HepG2 (cell line): Measurements from ENCODE around the gene CORO7. TPM values are rescaled to one million over a fixed set of nuclear protein-coding genes. Genes with fewer than 3 reads are reported as not detected.

ENCODE experiments used
- ATAC-seq: fragments of 200-7000 bp; cut with Tn5 transposase; 3 replicates; pipeline ENCODE4 v1.9.1; 2020; ENCODE audit warnings: mild to moderate bottlenecking, moderate library complexity
- BruUV-seq: library from RNA; stranded (reverse); fragments of 400-500 nt; replicated peaks from 2 replicates; lab custom pipeline; 2021; lab: Mats Ljungman, UMichigan
- CTCF ChIA-PET: fragments of 300-600 bp; formaldehyde crosslinking; extraction: SDS; loops from one replicate; lab custom pipeline; 2021; ENCODE audit warnings: low total read pairs, inconsistent platforms, low intra/inter-chr PET ratio; lab: Yijun Ruan, JAX
- POLR2A ChIA-PET: fragments of 350-600 bp; sonication (Branson Sonifier 250); formaldehyde crosslinking; loops from one replicate; lab custom pipeline; 2020; ENCODE audit warnings: antibody characterized with exemption, inconsistent platforms; lab: Yijun Ruan, JAX
- DNase-seq: peaks from one replicate; pipeline ENCODE4 v3.0.0-alpha.2; 2015; ENCODE audit warnings: low spot score
- FAIRE-seq: peaks from 3 replicates; lab custom pipeline; 2011; peaks lifted over from hg19 to GRCh38; lab: Jason Lieb, UNC
- H2AFZ ChIP-seq: one replicate; pipeline ENCODE4 v1.6.1; 2011; ENCODE audit warnings: low read length, inconsistent platforms
- H3K27ac ChIP-seq: fragments of 300-600 bp; 3 replicates; pipeline ENCODE4 v1.8.0; 2011; ENCODE audit warnings: mixed run types, mild to moderate bottlenecking, mixed read lengths, low read length, inconsistent platforms; ENCODE audit not compliant: insufficient read depth; ENCODE audit errors: extremely low read length
- H3K27me3 ChIP-seq, 2 experiments: fragments of 200-600 bp in 1 of 2; 2 replicates in 1 of 2; 3 replicates in 1 of 2; pipeline versions ENCODE4 v1.6.0 to v1.8.0; 2011; ENCODE audit warnings: low read length in 2 of 2, mild to moderate bottlenecking in 2 of 2, moderate library complexity in 2 of 2, inconsistent platforms in 1 of 2; ENCODE audit not compliant: insufficient read depth in 2 of 2, control insufficient read depth in 1 of 2
- H3K36me3 ChIP-seq, 2 experiments: fragments of 200-600 bp in 1 of 2; replicated peaks in 1 of 2; 2 replicates in 1 of 2; 3 replicates in 1 of 2; pipeline versions ENCODE4 v1.5.1 to v1.8.0; 2011; ENCODE audit warnings: low read length in 2 of 2, inconsistent platforms in 1 of 2; ENCODE audit not compliant: insufficient read depth in 2 of 2, control insufficient read depth in 1 of 2
- H3K4me1 ChIP-seq: 2 replicates; pipeline ENCODE4 v1.5.1; 2012; ENCODE audit warnings: low read length, inconsistent platforms; ENCODE audit not compliant: insufficient read depth
- H3K4me2 ChIP-seq: 2 replicates; pipeline ENCODE4 v1.6.0; 2011; ENCODE audit warnings: low read depth, low read length, inconsistent platforms
- H3K4me3 ChIP-seq, 3 experiments: fragments of 200-600 bp in 1 of 3; sonication (generic), shearing (Covaris generic) in 1 of 3; replicated peaks in 1 of 3; 2 replicates each; pipeline ENCODE4 v1.5.1; 2011 to 2016; ENCODE audit warnings: low read length in 3 of 3, inconsistent platforms in 2 of 3, low read depth in 2 of 3, mild to moderate bottlenecking in 2 of 3, control low read depth in 1 of 3, mixed read lengths in 1 of 3; ENCODE audit not compliant: insufficient read depth in 1 of 3
- H3K79me2 ChIP-seq: one replicate; pipeline ENCODE4 v1.6.1; 2011; ENCODE audit warnings: low read length, inconsistent platforms; ENCODE audit not compliant: insufficient read depth
- H3K9ac ChIP-seq: 2 replicates; pipeline ENCODE4 v1.6.0; 2011; ENCODE audit warnings: mild to moderate bottlenecking, low read depth, low read length, inconsistent platforms; ENCODE audit not compliant: insufficient read depth
- H3K9me3 ChIP-seq: 2 replicates; pipeline ENCODE4 v1.5.1; 2012; ENCODE audit warnings: mild to moderate bottlenecking, low read length
- H4K20me1 ChIP-seq: 2 replicates; pipeline ENCODE4 v1.6.0; 2011; ENCODE audit warnings: inconsistent platforms, mild to moderate bottlenecking, low read length, moderate library complexity; ENCODE audit not compliant: insufficient read depth
- AGO2 ChIP-seq: fragments of 200-400 bp; formaldehyde crosslinking; optimal IDR thresholded peaks from 2 replicates; pipeline ENCODE3; 2017; ENCODE audit warnings: mild to moderate bottlenecking, low read depth, low read length, moderate library complexity
- ELF1 ChIP-seq: sonication (generic); formaldehyde crosslinking; IDR thresholded peaks from 2 replicates; pipeline ENCODE4 v1.4.0; 2020; ENCODE audit warnings: missing genetic modification reagents
- KLF15 ChIP-seq: sonication (generic); formaldehyde crosslinking; IDR thresholded peaks from 2 replicates; pipeline ENCODE4 v1.8.1; 2023; ENCODE audit warnings: borderline replicate concordance, mild to moderate bottlenecking, inconsistent platforms, missing genetic modification reagents, mixed read lengths
- POLR2A ChIP-seq, 2 experiments: IDR thresholded peaks; 2 replicates each; pipeline ENCODE4 v1.6.1; 2011; ENCODE audit warnings: low read depth in 2 of 2, low read length in 2 of 2, mild to moderate bottlenecking in 1 of 2, moderate library complexity in 1 of 2; ENCODE audit not compliant: insufficient read depth in 1 of 2
- RBFOX2 ChIP-seq: fragments of 200-400 bp; formaldehyde crosslinking; IDR thresholded peaks from 2 replicates; pipeline ENCODE4 v1.6.1; 2017; ENCODE audit warnings: low read depth, mild to moderate bottlenecking, low read length
- ZBTB7B ChIP-seq: sonication (generic); formaldehyde crosslinking; IDR thresholded peaks from 2 replicates; pipeline ENCODE4 v1.4.0; 2020; ENCODE audit warnings: missing genetic modification reagents
- ZFX ChIP-seq: sonication (generic); formaldehyde crosslinking; IDR thresholded peaks from 2 replicates; pipeline ENCODE4 v1.4.0; 2020; ENCODE audit warnings: mild to moderate bottlenecking, low read depth, missing genetic modification reagents, moderate library complexity
- ZMYM4 ChIP-seq: sonication (generic); formaldehyde crosslinking; IDR thresholded peaks from 2 replicates; pipeline ENCODE4 v1.8.1; 2023; ENCODE audit warnings: mild to moderate bottlenecking, missing genetic modification reagents
- ZNF563 ChIP-seq: sonication (generic); formaldehyde crosslinking; IDR thresholded peaks from 2 replicates; pipeline ENCODE4 v1.8.0; 2022; ENCODE audit warnings: mild to moderate bottlenecking, moderate library complexity, missing genetic modification reagents
- ZNF672 ChIP-seq: sonication (generic); formaldehyde crosslinking; IDR thresholded peaks from 2 replicates; pipeline ENCODE4 v1.8.1; 2022; ENCODE audit warnings: missing genetic modification reagents
- WGBS: methylation state at CpG from one replicate; pipeline ENCODE4 v1.1.6; 2017; ENCODE audit warnings: low lambda C conversion rate; 5-methylcytosine and 5-hydroxymethylcytosine counted together
- in situ Hi-C: cut with HindIII; loops from 2 replicates; pipeline ENCODE4 v1.10.0; 2017; ENCODE audit warnings: low pct_unique_long_range_greater_than_20kb; ENCODE audit not compliant: extremely low pct_ligation_motif_present
- intact Hi-C: fragments of 100-400 bp; cut with micrococcal nuclease; formaldehyde crosslinking; loops from one replicate; pipeline ENCODE4 v1.10.0; 2022; ENCODE audit not compliant: unreplicated experiment
- polyA plus RNA-seq, 8 experiments: library from polyadenylated mRNA; depleted of rRNA in 3 of 8; stranded (reverse) in 7 of 8; unstranded in 1 of 8; fragments of >200 nt; fragmentation: Illumina TruSeq in 4 of 8; extraction: Trizol in 4 of 8; gene quantifications; 2 replicates each; pipeline versions ENCODE4 v1.2.1 to v1.2.3, GENCODE V29; 2011 to 2016; ENCODE audit warnings: low read depth in 4 of 8, missing spikeins in 1 of 8, mixed read lengths in 1 of 8; ENCODE audit not compliant: insufficient read depth in 1 of 8
- total RNA-seq, 5 experiments: library from RNA; depleted of rRNA; stranded (reverse); fragments of >200 nt; fragmentation: Illumina TruSeq; extraction: Trizol; gene quantifications; 2 replicates each; pipeline ENCODE4 v1.2.3, GENCODE V29; 2016; ENCODE audit warnings: low read depth in 1 of 5
- TF ChIP-seq, protein P1 (sequence below): sonication (generic); formaldehyde crosslinking; IDR thresholded peaks from 2 replicates; pipeline ENCODE4 v1.8.0; 2022; ENCODE audit warnings: mild to moderate bottlenecking, missing genetic modification reagents

CORO7 gene
- total and polyA plus RNA-seq, 2 of the 13 experiments (the other 11 are each of a cell fraction or from before 2014, with no cell fraction given) = 9.9 to 14.3 TPM

DNA sequence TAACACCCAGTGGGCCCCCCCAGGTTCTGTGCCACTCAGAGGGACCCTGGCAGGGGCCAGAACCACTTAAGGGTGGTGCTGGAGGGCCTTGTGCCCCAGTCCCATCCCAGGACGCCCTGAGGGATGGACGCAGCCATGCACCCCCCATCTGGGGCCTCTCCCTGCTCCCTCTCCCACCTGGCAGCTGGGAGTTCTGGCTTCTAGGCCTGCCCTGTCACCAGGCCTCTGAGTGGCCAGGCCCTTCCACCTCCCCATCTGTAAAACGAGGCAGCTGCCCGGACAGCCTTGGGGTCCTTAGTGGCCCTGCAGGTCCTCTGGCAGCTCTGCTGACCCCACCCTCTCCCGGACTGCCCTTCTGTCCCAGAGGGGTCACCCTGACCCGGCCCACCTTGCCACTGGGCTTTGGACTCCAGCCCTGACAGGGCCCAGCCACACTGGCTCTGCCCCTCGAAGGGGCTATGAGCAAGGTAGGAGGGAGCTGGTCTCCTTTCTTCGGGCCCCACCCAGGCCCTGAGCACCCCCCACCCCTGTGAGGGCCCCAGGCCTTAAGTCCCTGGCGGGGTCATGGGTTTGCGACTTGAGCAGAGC is 77.6 kb downstream of the CORO7 start:
- no peak for DNase-seq
- no peak overlapping the region for H2AFZ ChIP-seq
- H3K4me3 ChIP-seq = no peak overlapping the region
- no peaks in the 10 kb centered on the region for H3K27me3 ChIP-seq
- H4K20me1 ChIP-seq = no peaks in the 10 kb centered on the region
- no peak overlapping the region for H3K9ac ChIP-seq
- 0 out of 2 replicates have a peak, but pooled peaks have one; percentile 13 for TF ChIP-seq ZFX (CRISPR knock-in tag)
- no peak for TF ChIP-seq ELF1 (CRISPR knock-in tag)
- TF ChIP-seq AGO2 = peak; percentile 67
- no peaks in the 10 kb centered on the region for H3K9me3 ChIP-seq
- ChIA-PET CTCF (no interaction called here), POLR2A (interaction anchor here (0.5 to 1.9 kb wide), 4 partner anchors 10 to 335 kb away, joined by 3 to 5 read pairs (median 3); no protein-coding TSS in a partner anchor)
- FAIRE-seq = no peak
- no peak overlapping the region for H3K27ac ChIP-seq
- ATAC-seq = no peak
- in situ Hi-C loops (no loop called here), intact Hi-C loops (no loop called here)
- H3K79me2 ChIP-seq = peaks cover 11% of the 10 kb centered on the region
- WGBS = 94% methylated on average over 5 of the region's 10 CpGs
- no TSS peak for BruUV-seq
- H3K4me1 ChIP-seq = no peaks in the 10 kb centered on the region
- H3K4me2 ChIP-seq = no peak overlapping the region
- peaks cover 6 to 32% of the 10 kb centered on the region in 2 experiments; a peak in 3 of 5 replicates for H3K36me3 ChIP-seq

DNA sequence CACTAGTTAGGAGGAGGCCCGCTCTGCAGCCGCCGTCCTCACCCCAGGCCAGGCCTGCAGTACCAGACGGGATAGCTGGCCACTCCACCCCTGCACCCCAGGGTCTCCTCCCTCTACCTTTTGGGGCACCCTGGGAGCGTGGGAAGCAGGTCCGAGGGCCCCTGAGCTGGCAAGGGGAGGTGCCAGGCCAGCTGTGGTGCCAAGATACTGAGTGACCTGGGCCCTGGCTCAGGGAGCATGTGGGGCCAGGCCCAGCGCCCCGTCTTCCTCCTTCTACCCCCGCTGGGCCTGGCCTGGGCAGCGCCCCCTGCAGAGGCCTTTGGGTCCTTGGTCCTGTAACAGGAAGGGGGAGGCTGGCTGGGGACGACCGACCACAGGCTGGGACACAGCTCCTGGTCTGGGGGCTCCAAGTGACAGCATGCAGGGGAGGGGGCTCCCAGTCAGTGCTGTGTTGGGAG is 78.2 kb downstream of the CORO7 start:
- CTCF ChIA-PET = no interaction called here
- no CpG with 5 or more reads among the region's 12 CpGs for WGBS
- H3K27ac ChIP-seq = no peak overlapping the region

More for the DNA sequence above, 78.2 kb downstream of the CORO7 start:
- FAIRE-seq = no peak
- Histone ChIP-seq H3K27me3 (no peaks in the 10 kb centered on the region), H3K9me3 (no peaks in the 10 kb centered on the region), H3K9ac (no peak overlapping the region), H3K4me3 (no peak overlapping the region), H2AFZ (no peak overlapping the region), H3K36me3 (peaks cover 5 to 30% of the 10 kb centered on the region in 2 experiments; a peak in 3 of 5 replicates), H3K4me2 (no peak overlapping the region), H3K4me1 (no peaks in the 10 kb centered on the region), H3K79me2 (peaks cover 4% of the 10 kb centered on the region), H4K20me1 (no peaks in the 10 kb centered on the region)
- intact Hi-C loops = no loop called here
- TF ChIP-seq ZFX (CRISPR knock-in tag) = peak; percentile 8; the same call in 1 of the 2 replicates
- TF ChIP-seq AGO2 = peak; percentile 0
- TF ChIP-seq ZMYM4 (CRISPR knock-in tag) = no peak
- TF ChIP-seq, protein P1, sequence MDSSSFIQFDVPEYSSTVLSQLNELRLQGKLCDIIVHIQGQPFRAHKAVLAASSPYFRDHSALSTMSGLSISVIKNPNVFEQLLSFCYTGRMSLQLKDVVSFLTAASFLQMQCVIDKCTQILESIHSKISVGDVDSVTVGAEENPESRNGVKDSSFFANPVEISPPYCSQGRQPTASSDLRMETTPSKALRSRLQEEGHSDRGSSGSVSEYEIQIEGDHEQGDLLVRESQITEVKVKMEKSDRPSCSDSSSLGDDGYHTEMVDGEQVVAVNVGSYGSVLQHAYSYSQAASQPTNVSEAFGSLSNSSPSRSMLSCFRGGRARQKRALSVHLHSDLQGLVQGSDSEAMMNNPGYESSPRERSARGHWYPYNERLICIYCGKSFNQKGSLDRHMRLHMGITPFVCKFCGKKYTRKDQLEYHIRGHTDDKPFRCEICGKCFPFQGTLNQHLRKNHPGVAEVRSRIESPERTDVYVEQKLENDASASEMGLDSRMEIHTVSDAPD = no peak
- TF ChIP-seq ZNF672 (CRISPR knock-in tag) = no peak
- TF ChIP-seq KLF15 (CRISPR knock-in tag) = no peak
- TF ChIP-seq POLR2A (IDR thresholded peaks at IDR 0.05; ENCODE audit: insufficient read depth in 1 of 2, low read depth in 2 of 2, low read length in 2 of 2) = 0 out of 4 replicates have a peak, but pooled peaks of 1 of the 2 experiments have one; percentile 3
- 0 out of 2 replicates have a peak, but pooled peaks have one; percentile 20 for TF ChIP-seq RBFOX2
- TF ChIP-seq ZBTB7B = no peak
- 0 out of 2 replicates have a peak, but pooled peaks have one; percentile 26 for TF ChIP-seq ZNF563 (CRISPR knock-in tag)
- DNase-seq = no peak
- ATAC-seq = peak; percentile 9; the same call in 2 of the 3 replicates
- in situ Hi-C loops = no loop called here
- no TSS peak for BruUV-seq
- POLR2A ChIA-PET = interaction anchor here (1.9 kb wide), 1 partner anchor 12 kb away, joined by 5 read pairs; no protein-coding TSS in a partner anchor
